Middle frontal gyrus (tissue), 1 donor: Measurements from ENCODE around the gene DRC7.

Source experiments
- DNase-seq: peaks from one replicate; pipeline ENCODE4 v3.0.0-alpha.2; 2015; ENCODE audit warnings: low spot score; ENCODE audit errors: extremely low spot score

Gene DRC7

GRCh38 chr16:57676553-57677085 is 18.0 kb upstream of the DRC7 start:
- DNase-seq = no peak

DNA sequence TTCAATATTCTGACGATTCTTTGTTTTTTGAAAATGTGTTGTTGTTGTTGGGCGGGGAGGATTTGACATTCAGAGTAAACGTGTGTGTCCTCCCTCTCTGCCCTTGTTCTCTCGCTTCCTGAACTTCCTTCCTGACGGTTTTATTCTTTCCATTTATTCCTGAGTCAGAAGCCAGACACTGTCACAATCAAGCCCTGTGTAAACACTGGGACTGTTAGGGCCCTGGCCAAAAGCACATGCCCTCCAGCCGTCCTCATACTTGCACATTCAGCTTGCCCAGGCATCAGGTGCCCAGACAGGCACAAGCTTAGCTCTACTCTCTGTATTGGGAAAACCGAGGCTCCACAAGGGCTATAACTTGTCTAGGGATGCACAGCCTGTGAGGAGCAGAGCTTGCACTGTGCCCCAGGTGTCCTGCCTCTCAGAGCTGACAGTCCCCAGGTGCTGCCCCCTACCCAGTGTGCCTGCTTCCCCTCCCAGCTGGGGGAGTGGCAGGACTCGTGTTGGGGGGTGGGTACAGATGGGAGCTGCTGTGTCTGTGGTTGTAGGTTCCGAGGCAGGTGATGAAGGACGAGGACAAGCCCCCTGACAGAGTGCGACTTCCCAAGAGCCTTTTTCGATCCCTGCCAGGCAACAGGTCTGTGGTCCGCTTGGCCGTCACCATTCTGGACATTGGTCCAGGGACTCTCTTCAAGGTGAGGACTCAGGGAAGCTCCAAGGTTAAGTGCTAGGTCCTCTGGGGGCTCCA is 16.8 kb upstream of the DRC7 start:
- no peak for DNase-seq

GRCh38 chr16:57679016-57679415 is 15.6 kb upstream of the DRC7 start:
- no peak for DNase-seq

GRCh38 chr16:57679767-57680482 is 14.7 kb upstream of the DRC7 start:
- no peak for DNase-seq

DNA sequence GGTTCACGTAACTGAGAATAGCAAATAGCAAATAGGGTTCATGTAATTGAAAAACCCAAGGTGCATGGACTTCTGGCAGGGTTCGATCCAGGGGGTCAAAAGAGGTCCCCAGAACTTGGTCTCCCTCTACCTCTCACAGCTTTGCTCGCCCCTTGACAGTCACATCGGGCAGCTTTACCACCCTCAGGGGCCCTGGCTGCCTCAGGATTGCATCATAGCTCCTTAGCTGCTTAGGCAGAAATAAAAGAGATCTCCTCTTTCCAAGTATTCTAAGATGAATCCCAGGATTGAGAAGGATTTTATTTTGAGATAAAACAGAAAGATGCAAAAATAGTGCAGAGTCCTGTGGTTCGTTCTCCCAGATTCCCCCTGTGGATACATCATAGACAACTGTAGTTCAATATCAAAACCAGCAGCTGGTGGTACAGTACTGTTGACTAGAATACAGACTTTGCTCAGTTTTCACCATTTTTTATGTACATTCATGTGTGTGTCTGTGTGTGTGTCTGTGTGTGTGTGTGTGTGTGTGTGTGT is 13.7 kb upstream of the DRC7 start:
- DNase-seq = no peak

- no peak for DNase-seq
Measured at GRCh38 chr16:57681950-57682728, 12.5 kb upstream of the DRC7 start.

DNA sequence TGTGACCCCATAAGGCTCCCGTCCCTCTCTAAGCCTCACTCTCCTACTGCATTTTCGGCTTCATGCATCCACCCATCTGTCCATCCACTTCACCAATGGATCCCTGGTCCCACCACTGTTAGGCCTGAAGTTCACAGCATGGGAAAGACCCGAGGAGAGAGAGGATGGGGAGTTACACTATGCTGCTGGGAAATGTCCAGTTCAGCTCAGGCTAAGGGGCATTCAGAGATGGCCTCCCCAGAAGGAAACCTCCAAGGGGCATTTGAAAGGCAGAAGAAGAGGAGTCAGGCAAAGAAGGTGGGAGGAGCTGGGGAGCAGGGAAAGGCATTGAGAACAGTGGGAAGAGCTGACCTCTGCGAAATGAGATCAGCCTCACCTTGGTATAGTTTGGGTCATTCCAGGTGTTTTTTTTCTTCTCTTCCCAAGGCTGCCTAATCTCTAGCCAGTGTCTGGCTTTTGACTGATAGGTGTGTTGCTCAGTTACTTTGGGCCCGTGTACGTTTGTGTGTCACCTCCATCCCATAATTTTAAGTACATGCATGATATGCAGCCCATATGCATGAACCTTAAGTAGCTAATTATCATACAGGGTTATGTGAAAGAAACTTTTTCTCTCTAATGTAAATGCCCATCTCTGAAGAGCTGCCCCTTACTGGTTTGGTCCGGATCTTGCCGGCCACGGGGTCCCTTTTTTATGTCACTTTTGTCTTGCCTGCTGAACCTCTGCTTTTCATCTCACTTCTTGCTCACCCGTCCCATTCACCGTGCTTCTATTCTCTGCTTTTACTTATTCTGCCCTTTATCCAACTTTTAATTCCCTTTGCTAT is 11.6 kb upstream of the DRC7 start:
- no peak for DNase-seq

DNA sequence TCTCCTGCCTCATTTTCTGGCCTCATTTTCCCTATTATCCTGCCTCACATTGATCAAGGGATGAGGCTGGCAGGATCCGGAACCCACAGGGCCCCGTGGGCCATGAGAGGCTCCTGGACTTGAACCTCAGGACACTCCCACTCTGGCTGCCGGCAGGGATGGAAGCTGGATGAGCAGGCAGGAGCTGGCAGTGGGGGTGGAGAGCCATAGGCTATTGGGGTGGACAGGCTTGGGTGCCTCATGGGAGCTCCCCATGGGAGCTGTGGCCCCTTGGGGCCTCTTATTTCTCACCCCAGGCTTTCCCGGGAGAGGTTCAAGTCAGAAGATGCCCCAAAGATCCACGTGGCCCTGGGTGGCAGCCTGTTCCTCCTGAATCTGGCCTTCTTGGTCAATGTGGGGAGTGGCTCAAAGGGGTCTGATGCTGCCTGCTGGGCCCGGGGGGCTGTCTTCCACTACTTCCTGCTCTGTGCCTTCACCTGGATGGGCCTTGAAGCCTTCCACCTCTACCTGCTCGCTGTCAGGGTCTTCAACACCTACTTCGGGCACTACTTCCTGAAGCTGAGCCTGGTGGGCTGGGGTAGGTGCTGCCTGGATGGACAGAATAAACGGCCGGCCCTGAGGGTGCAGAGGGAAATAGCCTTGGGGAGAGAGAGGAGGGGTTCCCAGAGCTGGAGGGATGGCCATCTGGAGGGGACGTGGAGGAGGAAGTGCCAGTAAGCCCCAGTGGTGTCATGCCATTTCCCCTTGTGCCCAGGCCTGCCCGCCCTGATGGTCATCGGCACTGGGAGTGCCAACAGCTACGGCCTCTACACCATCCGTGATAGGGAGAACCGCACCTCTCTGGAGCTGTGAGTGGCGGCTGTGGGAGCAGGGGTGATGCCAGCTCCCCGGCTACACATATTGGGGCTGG is 10.7 kb upstream of the DRC7 start:
- no peak for DNase-seq

DNA sequence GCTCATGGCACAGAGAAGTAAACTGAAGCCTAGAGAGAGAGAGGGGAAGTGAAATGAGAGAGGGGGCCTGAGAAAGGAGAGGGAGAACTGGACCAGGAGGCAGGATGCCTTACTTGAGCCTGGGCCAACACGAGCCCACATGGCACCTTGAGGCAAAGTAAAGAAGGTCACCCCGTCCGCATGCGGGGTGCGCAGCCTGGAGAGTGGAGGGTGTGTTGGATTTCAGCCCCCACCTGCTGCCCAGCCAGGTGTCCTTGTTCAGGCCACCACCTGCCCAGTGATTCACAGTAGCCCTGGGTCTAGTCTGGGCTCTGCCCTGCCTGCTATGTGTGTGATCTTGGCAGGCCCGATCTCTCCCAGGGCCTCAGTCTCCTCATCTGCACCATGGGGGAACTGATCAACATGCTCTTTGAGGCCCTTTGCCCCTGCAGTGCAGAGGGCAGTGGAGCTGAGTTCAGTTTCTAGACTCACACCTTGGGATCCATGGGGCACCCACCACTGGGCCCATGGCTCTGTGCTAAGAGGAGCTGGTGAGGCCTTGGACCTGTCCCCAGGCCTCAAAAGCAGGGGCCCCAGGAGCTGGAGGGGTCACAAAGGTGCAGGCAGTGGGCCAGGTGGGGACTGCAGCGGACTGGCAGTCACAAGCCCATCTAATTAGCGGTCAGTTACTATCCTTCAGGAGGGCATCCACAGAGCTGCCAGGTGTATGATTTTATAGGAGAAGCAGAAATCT is 9.8 kb upstream of the DRC7 start:
- DNase-seq = no peak

DNA sequence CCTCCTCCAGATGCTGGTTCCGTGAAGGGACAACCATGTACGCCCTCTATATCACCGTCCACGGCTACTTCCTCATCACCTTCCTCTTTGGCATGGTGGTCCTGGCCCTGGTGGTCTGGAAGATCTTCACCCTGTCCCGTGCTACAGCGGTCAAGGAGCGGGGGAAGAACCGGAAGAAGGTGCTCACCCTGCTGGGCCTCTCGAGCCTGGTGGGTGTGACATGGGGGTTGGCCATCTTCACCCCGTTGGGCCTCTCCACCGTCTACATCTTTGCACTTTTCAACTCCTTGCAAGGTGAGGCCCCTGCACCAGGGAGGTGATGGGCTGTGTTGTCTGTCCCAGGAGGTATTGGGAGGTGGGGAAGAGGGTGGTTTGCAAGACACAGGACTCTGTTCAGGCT is 9.0 kb upstream of the DRC7 start:
- no peak for DNase-seq

DNA sequence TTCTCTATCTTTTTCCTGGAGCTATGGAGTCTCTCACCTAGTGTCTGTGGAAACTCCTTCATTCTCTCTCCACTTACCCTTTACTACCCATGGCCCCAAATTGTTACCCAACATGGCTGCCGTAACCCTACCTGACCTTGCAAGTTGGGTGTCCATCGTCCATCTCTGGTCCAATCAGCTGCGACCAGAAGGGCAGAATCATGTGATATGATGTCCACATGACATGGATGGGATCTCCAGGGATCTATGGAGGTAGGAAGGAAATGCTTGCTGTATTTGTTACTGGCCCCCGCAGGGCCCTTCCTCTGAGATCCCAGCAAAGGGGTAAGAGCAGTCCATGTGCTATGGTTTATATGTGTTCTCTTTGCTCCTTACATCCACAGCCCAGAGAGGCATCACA is 8.0 kb upstream of the DRC7 start:
- no peak for DNase-seq

GRCh38 chr16:57687363-57687929 is 7.2 kb upstream of the DRC7 start:
- no peak for DNase-seq

- DNase-seq = no peak
Measured at GRCh38 chr16:57688487-57688986, 6.1 kb upstream of the DRC7 start.

- DNase-seq = no peak
Measured at GRCh38 chr16:57688987-57689761, 5.4 kb upstream of the DRC7 start.

DNA sequence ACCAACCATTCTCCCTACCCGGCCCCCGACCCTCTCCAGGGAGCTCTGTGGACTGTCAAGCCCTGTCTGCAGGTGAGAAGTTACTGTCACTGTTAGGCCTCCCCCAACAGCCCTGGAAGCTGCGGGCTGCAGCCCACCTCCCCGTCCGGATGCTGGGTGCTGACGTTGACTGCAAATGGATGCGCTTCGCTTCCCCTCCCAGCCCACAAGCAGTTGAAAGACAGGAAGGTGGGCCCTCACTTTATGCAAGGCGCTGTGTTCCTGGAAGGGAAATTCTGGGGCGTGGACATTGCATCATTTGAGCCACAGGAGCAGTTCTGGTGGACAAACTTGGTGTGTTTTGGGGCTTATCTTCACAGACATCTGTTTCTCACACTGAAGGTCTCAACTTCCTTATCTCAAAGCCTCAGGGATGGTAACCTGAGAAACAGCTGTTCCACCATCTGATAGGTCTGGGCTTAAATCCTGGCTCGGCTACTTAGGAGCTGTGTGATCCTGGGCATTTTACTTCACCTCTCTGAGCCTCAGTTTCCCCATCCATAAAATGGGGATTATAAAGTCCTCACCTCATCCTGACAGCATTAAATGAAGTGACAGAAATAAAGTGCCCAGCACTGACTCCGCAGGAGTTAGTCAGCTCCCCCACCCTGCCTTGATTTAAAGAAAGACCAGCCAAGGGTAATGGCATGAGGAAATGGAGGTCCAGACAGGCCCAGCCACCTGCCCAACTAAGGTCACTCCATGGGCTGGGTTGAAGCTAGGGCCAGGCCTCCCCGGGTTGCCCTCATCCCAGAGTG is 4.6 kb upstream of the DRC7 start:
- no peak for DNase-seq

DNA sequence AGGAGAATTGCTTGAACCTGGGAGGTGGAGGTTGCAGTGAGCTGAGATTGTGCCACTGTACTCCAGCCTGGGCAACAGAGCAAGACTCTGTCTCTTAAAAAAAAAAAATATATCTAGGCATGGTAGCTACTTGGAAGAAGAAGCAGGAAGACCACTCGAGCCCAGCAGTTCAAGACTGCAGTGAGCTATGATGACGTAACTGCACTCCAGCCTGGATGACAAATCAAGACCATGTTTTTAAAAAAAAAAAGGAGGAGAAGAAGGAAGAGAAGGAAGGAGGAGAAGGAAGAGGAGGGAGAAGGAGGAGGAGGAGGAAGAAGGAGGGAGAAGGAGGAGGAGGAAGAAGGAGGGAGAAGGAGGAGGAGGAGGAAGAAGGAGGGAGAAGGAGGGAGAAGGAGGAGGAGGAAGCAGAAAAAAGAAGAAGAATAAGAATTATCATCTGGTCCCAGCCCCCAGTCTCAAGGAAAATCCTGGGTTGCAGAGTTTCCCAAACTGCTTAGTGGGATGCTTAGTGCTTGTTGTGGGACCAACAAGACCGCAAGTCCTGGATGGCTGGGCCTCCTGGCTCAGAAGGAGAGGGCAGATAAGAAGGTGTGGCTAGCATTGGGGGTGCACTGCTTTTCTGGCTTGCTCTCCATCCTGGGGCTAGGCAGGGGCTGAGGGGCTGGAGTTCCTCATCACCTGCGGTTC is 3.7 kb upstream of the DRC7 start:
- DNase-seq = no peak
